Esophagus muscularis mucosa (tissue), 3 donors: Measurements from ENCODE around the gene CHRNG.

Source experiments
- POLR2AphosphoS5 ChIP-seq, 2 donors: sonication (generic); formaldehyde crosslinking; IDR thresholded peaks; one replicate each; pipeline ENCODE4 v1.6.1; 2017; ENCODE audit warnings: antibody characterized with exemption in 2 of 2
- TF ChIP-seq, protein P1 (sequence below), 3 experiments: fragments of 200-600 bp in 2 of 3; fragments of 450-650 bp in 1 of 3; sonication (generic) in 2 of 3; IDR thresholded peaks; one replicate each; pipeline ENCODE4 v1.5.1; 2017 to 2019; ENCODE audit warnings: antibody characterized with exemption in 3 of 3, mild to moderate bottlenecking in 2 of 3, moderate library complexity in 1 of 3

DNA sequence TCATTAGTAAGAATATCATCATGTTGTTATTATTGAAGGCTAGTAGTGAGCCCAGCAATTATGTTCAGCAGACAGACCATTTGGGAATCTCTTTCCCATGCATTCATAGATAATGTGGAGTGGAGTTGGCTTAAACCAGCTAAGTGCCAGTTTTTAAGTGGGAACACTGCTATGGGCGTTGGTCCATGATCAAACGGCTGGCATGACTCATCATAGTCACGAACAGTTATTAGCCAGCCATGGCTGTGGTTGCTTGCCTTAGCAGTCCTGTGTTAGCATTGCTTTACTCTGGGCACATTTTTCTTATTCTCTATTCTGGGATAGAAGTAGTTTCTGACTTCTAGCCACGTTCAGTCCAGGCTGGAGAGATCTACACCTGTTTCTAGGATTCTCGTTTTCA lies 28.7 kb downstream of the CHRNG start:
- TF ChIP-seq, protein P1, sequence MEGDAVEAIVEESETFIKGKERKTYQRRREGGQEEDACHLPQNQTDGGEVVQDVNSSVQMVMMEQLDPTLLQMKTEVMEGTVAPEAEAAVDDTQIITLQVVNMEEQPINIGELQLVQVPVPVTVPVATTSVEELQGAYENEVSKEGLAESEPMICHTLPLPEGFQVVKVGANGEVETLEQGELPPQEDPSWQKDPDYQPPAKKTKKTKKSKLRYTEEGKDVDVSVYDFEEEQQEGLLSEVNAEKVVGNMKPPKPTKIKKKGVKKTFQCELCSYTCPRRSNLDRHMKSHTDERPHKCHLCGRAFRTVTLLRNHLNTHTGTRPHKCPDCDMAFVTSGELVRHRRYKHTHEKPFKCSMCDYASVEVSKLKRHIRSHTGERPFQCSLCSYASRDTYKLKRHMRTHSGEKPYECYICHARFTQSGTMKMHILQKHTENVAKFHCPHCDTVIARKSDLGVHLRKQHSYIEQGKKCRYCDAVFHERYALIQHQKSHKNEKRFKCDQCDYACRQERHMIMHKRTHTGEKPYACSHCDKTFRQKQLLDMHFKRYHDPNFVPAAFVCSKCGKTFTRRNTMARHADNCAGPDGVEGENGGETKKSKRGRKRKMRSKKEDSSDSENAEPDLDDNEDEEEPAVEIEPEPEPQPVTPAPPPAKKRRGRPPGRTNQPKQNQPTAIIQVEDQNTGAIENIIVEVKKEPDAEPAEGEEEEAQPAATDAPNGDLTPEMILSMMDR (IDR thresholded peaks at IDR 0.05) = no peak
- TF ChIP-seq POLR2AphosphoS5 (IDR thresholded peaks at IDR 0.05) = no peak
